HG02763 (cell line): ENCODE data around the gene EDEM2.
"Not testable (repeated sequence)": the region's sequence is repeated elsewhere in the genome, so short reads cannot be mapped to it uniquely, and the experiment has no call there.

Experiments
- ATAC-seq: cut with Tn5 transposase; IDR thresholded peaks from one replicate; pipeline ENCODE4 v1.9.1; 2021; ENCODE audit warnings: mild to moderate bottlenecking, moderate library complexity; ENCODE audit not compliant: unreplicated experiment

The EDEM2 gene

GRCh38 chr20:35146920-35147574 lies at the start of gene EDEM2:
Gene EDEM2, minus strand, starts transcription at chr20:35147336. Its CDS starts 78 bp downstream, at chr20:35147258.
- ATAC-seq = peak; percentile 81

- ATAC-seq = no peak
Measured at GRCh38 chr20:35196313-35196712, 49.2 kb upstream of the EDEM2 start.

GRCh38 chr20:35193031-35193791 lies 46.1 kb upstream of the EDEM2 start:
- ATAC-seq = not testable (repeated sequence)

DNA sequence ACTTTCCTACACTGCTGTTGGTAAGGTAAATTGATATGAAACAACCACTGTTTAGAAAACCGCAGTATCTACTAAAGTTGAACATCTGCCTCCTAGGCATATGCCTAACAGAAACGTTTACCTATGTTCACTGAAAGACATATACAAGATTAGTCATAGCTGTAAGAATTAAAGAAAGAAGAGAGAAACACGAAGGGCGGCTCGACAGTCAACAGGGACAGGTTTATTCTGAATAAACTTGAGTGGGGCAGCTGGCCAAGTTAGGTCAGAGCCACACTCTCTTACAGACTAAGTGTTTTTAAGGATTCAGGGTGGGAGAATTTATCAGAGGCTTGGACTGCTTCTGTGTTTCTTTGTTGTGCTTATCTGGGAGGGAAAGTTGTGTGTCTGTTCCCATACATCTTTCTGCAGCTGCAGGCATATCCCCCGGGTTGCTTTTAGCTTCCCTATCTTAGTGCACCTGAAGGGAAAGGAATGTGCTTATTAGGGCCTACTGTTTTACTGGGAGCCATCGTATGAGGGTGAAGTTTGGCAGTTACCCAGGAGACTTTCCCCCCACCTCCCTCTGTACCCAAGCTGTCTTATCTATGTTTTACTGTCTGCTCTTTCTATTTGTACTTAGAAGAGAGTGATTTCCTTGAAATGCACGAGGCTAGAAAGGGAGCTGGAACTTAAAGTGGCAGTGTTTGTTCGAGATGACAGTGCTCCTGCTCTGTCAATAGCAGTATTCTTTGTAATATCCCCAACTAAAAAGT lies 45.2 kb upstream of the EDEM2 start:
- ATAC-seq = no peak

DNA sequence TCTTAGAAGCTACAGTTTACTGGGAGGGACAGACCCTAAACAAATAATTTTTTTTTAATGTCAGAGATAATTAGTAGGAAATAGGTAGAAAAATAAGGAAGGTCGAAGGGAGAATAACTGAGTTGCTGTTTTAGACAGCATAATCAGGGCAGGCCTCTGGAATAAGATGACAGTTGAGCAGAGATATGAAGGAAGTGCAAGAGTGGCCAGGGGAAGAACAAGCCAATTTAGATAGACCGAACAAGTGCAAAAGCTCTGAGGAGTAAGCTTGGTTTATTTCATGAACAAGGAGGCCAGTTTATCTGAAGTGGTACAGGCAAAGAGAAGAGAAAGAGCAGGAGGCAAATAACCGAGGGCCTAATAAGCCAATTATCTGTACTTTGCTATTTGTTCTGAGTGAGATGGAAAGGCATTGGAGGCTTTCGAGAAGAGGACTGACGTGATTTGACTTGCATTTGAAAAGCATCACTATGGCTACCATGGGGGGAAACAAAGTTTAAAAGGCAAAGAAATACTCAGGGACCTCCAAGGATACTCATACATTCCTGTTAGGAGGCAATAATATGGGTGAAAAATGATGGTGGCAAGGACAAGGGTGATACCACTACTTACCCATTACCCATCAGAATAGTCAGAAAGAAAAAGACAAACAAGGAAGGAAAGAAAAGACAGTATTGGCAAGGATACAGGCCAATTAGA lies 44.4 kb upstream of the EDEM2 start:
- no peak for ATAC-seq

DNA sequence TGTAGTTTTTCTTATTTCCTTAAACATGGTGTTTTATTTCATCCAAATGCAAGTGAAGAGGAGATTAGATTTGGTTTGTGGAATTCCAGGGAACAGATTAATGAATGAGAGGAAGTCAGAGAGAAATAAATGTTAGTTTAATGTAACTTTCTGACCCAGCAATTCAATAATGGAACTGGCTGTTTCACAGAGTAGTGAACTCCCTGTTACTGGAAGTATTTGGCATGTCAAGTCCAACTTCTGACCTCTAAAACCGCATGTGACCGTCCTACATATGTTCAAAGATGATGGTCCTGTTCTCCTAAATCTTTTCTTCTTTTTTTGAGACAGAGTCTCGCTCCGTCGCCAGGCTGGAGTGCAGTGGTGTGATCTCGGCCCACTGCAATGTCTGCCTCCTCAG lies 43.4 kb upstream of the EDEM2 start:
- ATAC-seq = no peak

GRCh38 chr20:35189223-35189622 lies 42.1 kb upstream of the EDEM2 start:
- ATAC-seq = not testable (repeated sequence)

GRCh38 chr20:35187584-35188190 lies 40.6 kb upstream of the EDEM2 start:
- ATAC-seq = no peak

GRCh38 chr20:35186691-35187289 lies 39.7 kb upstream of the EDEM2 start:
- not testable (repeated sequence) for ATAC-seq

GRCh38 chr20:35181731-35182130 lies 34.6 kb upstream of the EDEM2 start:
- ATAC-seq = no peak

DNA sequence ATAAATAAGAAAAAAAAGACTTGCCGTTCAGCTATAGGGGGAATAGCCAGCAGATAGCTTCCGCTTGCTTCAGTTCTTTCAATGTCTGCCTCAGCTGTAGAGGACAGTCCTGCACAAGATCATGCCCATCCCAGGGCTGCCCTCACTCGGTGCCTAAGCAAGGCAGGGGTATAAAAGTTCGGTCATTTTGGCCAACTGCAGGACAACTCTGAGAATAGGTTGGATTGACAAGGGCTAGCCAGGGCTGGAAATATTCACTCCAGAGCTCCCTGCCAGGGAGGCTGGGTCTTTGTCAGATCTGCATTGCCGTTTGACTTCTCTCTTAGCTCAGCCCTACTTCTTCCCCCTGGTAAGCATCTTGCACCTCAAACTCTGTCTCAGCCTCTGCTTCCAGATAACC lies 33.1 kb upstream of the EDEM2 start:
- ATAC-seq = no peak

GRCh38 chr20:35179292-35180212 lies 32.4 kb upstream of the EDEM2 start:
- ATAC-seq = no peak

- ATAC-seq = no peak
Measured at GRCh38 chr20:35176132-35176531, 29.0 kb upstream of the EDEM2 start.

- no peak for ATAC-seq
Measured at GRCh38 chr20:35174458-35175216, 27.5 kb upstream of the EDEM2 start.

GRCh38 chr20:35173576-35174192 lies 26.5 kb upstream of the EDEM2 start:
- ATAC-seq = no peak

DNA sequence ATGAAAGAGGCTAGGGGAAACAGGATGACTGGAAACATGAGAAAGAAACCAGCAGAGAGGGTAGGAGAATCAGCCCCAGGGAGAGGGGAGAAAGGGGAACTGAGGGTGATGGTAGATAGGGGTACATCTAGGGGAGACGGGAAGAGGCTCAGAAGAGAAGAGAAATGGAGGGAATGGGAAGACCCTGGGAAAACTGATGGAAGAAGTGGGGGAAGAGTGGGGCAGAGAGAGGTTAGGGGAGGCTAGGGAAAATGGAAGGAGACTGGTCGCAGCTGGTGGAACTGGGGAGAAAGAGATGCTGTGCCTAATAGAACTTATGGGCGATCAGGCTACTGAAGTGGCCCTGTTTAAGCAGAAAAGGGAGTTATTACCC lies 25.3 kb upstream of the EDEM2 start:
- ATAC-seq = no peak

DNA sequence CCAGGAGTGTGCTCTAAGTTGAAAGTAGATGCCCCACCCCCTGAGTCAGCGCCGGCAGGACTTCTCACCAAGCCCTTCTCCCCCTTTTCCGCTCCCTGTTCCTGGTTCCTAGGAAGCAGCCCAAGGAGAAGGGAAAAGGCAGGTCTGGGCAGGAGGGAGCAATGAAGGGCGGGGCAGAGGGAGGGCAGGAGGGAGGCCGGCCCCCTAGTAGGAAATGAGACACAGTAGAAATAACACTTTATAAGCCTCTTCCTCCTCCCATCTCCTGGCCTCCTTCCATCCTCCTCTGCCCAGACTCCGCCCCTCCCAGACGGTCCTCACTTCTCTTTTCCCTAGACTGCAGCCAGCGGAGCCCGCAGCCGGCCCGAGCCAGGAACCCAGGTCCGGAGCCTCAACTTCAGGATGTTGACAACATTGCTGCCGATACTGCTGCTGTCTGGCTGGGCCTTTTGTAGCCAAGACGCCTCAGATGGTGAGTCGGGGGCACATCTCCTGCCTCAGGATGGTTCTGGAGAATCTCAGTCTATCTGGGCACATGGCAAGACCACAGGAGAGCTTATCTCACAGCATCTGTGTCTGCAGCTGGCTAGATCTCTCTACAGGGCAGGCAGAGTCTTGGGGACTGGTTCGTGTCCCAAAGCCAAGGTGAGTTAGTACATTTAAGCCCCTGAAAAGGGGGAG lies 24.8 kb upstream of the EDEM2 start, which contains the start of gene PROCR:
Gene PROCR (plus strand): TSS at position 320 of the 681 bp plus-strand sequence. CDS start 83 bp downstream, at position 403.
- no peak for ATAC-seq

DNA sequence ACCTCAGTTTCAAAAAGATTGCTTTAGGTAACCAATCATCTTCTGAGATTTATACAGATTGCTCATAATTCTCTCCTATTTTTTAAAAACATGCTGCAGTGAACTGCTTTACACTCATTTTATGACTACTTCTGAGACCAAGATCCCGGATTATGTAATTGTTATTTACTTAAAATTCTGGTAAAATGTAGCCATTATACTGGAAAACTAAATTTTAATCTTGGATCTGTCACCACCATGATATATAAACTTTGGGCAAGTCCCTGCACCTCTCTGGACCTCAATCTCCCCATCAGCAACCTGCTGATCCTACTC lies 24.3 kb upstream of the EDEM2 start:
- ATAC-seq = no peak
